ENCODE measurements around the gene MKRN3. TPM values are rescaled to one million over a fixed set of nuclear protein-coding genes. Genes with fewer than 3 reads are reported as not detected.

Gene MKRN3
- total and polyA plus RNA-seq, 2 of the 8 experiments (the other 6 are each of a cell fraction or from before 2014, with no cell fraction given): not detected

DNA sequence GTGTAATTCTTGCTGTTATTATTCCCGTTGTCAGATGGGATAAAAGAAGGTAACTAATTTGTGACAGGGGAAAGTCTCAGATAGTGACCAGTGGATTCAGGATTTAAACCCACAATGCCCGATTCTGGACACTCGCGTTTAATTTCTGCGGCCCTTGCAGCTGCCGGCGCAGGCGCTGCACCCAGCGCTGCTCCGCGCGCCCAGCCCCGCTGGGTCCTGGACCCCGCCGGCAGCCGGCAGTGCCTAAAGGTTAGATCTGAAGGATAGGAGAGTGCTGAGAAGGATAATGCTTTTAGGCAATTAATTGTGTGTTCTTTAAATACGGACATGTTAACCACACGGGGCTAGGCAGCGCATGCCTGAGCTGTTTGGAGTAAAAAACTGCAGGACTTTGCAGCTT, 3.6 kb upstream of the MKRN3 start (continued):
- TF ChIP-seq, protein P1, sequence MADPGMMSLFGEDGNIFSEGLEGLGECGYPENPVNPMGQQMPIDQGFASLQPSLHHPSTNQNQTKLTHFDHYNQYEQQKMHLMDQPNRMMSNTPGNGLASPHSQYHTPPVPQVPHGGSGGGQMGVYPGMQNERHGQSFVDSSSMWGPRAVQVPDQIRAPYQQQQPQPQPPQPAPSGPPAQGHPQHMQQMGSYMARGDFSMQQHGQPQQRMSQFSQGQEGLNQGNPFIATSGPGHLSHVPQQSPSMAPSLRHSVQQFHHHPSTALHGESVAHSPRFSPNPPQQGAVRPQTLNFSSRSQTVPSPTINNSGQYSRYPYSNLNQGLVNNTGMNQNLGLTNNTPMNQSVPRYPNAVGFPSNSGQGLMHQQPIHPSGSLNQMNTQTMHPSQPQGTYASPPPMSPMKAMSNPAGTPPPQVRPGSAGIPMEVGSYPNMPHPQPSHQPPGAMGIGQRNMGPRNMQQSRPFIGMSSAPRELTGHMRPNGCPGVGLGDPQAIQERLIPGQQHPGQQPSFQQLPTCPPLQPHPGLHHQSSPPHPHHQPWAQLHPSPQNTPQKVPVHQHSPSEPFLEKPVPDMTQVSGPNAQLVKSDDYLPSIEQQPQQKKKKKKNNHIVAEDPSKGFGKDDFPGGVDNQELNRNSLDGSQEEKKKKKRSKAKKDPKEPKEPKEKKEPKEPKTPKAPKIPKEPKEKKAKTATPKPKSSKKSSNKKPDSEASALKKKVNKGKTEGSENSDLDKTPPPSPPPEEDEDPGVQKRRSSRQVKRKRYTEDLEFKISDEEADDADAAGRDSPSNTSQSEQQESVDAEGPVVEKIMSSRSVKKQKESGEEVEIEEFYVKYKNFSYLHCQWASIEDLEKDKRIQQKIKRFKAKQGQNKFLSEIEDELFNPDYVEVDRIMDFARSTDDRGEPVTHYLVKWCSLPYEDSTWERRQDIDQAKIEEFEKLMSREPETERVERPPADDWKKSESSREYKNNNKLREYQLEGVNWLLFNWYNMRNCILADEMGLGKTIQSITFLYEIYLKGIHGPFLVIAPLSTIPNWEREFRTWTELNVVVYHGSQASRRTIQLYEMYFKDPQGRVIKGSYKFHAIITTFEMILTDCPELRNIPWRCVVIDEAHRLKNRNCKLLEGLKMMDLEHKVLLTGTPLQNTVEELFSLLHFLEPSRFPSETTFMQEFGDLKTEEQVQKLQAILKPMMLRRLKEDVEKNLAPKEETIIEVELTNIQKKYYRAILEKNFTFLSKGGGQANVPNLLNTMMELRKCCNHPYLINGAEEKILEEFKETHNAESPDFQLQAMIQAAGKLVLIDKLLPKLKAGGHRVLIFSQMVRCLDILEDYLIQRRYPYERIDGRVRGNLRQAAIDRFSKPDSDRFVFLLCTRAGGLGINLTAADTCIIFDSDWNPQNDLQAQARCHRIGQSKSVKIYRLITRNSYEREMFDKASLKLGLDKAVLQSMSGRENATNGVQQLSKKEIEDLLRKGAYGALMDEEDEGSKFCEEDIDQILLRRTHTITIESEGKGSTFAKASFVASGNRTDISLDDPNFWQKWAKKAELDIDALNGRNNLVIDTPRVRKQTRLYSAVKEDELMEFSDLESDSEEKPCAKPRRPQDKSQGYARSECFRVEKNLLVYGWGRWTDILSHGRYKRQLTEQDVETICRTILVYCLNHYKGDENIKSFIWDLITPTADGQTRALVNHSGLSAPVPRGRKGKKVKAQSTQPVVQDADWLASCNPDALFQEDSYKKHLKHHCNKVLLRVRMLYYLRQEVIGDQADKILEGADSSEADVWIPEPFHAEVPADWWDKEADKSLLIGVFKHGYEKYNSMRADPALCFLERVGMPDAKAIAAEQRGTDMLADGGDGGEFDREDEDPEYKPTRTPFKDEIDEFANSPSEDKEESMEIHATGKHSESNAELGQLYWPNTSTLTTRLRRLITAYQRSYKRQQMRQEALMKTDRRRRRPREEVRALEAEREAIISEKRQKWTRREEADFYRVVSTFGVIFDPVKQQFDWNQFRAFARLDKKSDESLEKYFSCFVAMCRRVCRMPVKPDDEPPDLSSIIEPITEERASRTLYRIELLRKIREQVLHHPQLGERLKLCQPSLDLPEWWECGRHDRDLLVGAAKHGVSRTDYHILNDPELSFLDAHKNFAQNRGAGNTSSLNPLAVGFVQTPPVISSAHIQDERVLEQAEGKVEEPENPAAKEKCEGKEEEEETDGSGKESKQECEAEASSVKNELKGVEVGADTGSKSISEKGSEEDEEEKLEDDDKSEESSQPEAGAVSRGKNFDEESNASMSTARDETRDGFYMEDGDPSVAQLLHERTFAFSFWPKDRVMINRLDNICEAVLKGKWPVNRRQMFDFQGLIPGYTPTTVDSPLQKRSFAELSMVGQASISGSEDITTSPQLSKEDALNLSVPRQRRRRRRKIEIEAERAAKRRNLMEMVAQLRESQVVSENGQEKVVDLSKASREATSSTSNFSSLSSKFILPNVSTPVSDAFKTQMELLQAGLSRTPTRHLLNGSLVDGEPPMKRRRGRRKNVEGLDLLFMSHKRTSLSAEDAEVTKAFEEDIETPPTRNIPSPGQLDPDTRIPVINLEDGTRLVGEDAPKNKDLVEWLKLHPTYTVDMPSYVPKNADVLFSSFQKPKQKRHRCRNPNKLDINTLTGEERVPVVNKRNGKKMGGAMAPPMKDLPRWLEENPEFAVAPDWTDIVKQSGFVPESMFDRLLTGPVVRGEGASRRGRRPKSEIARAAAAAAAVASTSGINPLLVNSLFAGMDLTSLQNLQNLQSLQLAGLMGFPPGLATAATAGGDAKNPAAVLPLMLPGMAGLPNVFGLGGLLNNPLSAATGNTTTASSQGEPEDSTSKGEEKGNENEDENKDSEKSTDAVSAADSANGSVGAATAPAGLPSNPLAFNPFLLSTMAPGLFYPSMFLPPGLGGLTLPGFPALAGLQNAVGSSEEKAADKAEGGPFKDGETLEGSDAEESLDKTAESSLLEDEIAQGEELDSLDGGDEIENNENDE (IDR thresholded peaks at IDR 0.05; ENCODE audit: insufficient replicate concordance, low read length): no peak
- no peak for TF ChIP-seq TBP (IDR thresholded peaks at IDR 0.05; ENCODE audit: low read depth, low read length)
- TF ChIP-seq SIX5 (IDR thresholded peaks at IDR 0.05; ENCODE audit: low read depth, low read length): no peak
- no peak for TF ChIP-seq CTBP2 (IDR thresholded peaks at IDR 0.05; ENCODE audit: borderline replicate concordance, insufficient read depth, insufficient read length, low read length)
- no peak for TF ChIP-seq RAD21 (IDR thresholded peaks at IDR 0.05 in 1 of 2, conservative IDR thresholded peaks at IDR 0.05 in 1 of 2; ENCODE audit: low read depth in 2 of 2, low read length in 2 of 2)
- TF ChIP-seq JUND (IDR thresholded peaks at IDR 0.05; ENCODE audit: low read length): no peak
- TF ChIP-seq GABPA (IDR thresholded peaks at IDR 0.05; ENCODE audit: borderline replicate concordance, insufficient read depth, low read length): no peak
- TF ChIP-seq CEBPB (IDR thresholded peaks at IDR 0.05; ENCODE audit: low read depth, low read length): no peak
- TF ChIP-seq BRCA1 (IDR thresholded peaks at IDR 0.05; ENCODE audit: low read depth, low read length): no peak

Data from H1 (cell line).